NCI-H69 (cell line): ENCODE measurements around the gene CRY1.
"Not testable (repeated sequence)": the region's sequence is repeated elsewhere in the genome, so short reads cannot be mapped to it uniquely, and the experiment has no call there.

Experiments
- DNase-seq: peaks from one replicate; lab custom pipeline; 2025; lab: John Stamatoyannopoulos, UW

The CRY1 gene

DNA sequence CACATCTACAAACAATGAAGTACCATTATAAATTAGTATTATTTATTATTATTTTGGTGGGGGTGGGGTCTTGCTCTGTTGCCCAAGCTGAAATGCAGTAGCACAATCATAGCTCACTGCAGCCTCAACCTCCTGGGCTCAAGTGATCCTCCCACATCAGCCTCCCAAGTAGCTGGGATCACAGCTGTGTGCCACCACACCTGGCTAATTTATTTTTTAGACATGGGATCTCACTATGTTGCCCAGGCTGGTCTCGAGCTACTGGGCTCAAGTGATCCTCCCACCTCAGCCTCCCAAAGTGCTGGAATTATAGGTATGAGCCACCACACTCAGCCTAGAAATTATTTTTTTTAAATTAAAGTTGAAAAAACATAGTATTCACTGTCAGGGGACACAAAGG, 15.0 kb upstream of the CRY1 start:
- not testable (repeated sequence) for DNase-seq

DNA sequence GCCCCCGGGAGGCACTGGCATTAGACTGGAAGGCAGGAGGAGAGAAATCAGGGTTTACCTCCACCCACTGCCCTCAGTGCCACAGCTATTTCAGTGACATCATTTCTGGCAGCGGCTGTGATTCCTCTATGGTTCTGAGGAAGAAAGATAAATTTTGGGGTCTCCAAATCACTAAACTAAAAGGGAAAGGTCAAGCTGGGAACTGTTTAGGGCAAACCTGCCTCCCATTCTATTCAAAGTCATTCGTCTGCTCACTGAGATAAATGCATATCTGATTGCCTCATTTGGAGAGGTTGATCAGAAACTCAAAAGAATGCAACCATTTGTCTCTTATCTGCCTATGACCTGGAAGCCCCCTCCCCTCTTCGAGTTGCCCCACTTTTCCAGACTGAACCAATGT, 14.0 kb upstream of the CRY1 start:
- DNase-seq = no peak

- peak; percentile 11 for DNase-seq
Observed at GRCh38 chr12:107106241-107107025, 13.1 kb upstream of the CRY1 start.

- DNase-seq = no peak
Observed at GRCh38 chr12:107105410-107105703, 12.0 kb upstream of the CRY1 start.

- no peak for DNase-seq
Observed at GRCh38 chr12:107103516-107103915, 10.2 kb upstream of the CRY1 start.

GRCh38 chr12:107103097-107103496, 9.7 kb upstream of the CRY1 start:
- DNase-seq = no peak

GRCh38 chr12:107102294-107102693, 8.9 kb upstream of the CRY1 start:
- DNase-seq = no peak

- no peak for DNase-seq
Observed at GRCh38 chr12:107101651-107102050, 8.3 kb upstream of the CRY1 start.

DNA sequence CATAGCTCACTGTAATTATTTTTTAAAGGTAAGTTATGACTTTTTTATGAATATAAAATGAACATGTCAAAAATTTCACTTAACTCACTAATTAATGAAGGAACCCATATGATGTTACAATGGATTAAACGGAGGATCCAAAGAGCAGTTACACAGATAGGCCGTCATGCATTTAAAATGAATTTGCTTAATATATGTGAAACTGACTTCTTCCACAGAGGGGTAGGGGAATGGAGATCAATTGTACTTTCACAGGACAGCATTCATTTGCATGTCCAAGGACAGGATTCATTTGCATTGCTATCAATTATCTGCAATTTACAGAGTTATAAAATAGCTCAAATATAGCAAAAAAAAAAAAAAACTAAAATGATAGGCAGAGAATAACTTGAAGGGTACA, 6.6 kb upstream of the CRY1 start:
- DNase-seq = no peak

GRCh38 chr12:107096571-107096970, 3.2 kb upstream of the CRY1 start:
- no peak for DNase-seq

GRCh38 chr12:107094183-107094448, 767 bp upstream of the CRY1 start:
- no peak for DNase-seq

DNA sequence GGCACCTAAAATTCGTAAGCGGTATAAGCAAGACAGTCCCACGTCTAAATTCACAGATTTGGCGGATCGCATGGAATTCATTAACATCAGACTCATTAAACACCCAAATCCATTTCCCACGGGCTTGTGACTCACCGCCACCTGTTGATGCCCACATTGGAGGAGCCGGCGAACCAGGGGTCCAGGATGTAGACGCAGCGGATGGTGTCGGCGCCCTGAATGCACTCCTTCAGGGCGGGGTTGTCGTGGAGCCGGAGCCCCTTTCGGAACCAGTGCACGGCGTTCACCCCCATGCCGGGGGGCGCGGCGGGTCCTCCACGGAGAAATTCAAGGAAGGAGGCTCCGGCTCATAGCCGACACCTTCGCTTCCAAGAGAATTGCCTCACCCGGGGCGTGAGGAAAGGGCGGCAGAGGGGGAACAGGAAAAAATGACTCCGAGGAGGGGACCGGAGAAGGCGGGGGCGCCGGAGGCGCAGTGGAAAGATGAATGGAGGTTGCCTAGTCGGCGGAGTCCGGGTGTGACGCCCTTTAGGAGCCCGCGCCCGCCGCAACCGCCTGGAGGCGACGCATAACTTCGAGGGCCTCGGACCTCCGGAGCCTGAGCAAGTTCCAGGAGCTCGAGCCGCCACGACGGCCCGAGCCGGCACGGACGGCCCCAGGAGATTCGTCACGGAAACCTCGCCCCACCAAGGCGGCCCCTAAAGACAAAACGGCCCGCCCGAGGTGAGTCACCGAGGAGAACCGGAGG, 506 bp downstream of the CRY1 start:
- peak; percentile 87 for DNase-seq

- DNase-seq = peak; percentile 91
Observed at GRCh38 chr12:107091989-107092641, 1.2 kb downstream of the CRY1 start.

DNA sequence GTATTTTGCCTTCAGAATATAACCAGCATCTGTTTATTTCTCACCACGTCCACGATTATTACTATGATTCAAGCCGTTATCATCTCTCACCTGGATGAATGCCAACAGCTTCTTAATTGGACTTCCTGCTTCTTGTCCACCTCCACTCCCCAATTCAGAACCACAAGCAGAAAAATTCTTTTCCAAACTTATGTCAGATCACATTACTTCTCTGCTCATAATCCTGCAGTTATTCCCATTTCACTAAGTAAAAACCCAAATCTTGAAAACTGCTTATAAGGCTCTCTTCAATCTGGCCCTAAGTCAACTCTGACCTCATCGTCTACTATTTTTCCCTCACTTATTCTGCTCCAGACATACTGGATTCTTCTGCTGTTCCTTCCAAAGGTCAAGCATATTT, 2.0 kb downstream of the CRY1 start:
- peak; percentile 78 for DNase-seq

DNA sequence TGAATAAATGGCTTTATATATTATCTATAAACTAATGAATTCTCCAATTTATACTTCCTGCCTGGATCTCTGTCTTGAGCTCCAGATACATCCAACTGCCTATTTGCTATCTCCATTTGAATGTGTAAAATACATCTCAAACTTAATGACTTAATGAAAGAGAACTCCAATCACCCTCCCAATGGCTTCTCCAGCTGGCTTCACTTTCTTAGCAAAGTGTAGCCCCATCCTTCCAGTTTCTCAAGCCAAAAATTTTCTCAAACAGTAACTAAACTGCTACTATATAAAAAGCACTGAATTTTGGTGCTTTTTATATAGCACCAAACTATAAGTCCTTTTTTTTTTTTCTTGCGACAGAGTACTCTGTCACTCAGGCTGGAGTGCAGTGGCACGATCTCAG, 2.6 kb downstream of the CRY1 start:
- no peak for DNase-seq

- no peak for DNase-seq
Observed at GRCh38 chr12:107088912-107089311, 4.4 kb downstream of the CRY1 start.

GRCh38 chr12:107086314-107086713, 7.0 kb downstream of the CRY1 start:
- DNase-seq = no peak

DNA sequence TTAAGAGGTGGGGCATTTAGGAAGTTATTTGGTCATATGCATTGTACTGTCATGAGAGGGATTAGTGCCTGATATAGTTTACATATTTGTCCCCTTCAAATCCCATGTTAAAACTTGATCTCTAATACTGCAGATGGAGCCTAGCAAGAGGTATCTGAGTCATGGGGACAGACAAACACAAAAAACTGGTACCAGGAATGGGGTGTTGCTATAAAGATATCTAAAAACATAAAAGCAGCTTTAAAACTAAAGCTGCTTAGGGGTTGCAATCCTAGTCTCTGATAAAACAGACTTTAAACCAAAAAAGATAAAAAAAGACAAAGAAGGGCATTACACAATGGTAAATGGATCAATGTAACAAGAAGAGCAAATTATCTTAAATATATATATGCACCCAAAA, 11.6 kb downstream of the CRY1 start:
- no peak for DNase-seq

GRCh38 chr12:107080299-107080698, 13.1 kb downstream of the CRY1 start:
- no peak for DNase-seq

DNA sequence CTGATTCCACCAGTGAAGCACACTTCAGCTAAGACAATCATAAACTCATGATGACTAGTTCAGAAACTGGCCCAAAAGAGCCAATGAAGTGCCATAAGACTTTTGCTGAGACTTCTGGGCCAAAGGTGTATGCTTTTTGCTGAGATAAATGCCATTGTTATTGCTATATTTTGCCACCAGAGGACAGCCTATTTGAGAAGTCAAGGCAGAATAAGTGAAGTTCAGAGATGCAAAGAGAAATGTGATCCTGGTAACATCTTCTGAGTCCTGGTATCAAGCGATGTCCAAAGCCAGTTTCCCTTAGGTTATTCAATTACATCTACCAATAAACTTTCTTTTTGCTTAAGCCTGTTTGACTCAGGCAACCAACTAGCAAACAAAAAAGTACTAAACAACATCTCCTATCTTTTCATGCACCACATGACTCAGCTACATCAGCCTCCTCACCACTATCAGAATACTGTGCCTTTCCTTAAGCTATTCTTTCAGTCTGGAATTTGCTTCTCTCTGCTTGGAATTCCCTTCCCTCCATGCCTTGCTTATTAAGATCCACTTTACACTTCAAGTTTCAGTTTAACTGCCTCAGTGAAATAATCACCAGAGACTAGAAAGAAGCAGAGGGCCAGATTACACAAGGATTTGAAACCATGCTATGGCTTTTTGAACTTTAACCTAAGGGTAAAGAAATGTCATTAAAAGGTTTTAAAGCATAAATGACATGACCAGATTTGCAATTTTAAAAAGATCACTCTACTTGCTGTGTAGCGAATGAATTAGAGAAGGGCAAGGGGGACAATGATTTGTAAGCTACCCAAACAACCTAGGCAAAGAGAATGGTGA, 14.0 kb downstream of the CRY1 start:
- DNase-seq = peak; percentile 45

GRCh38 chr12:107073266-107073665, 20.1 kb downstream of the CRY1 start:
- DNase-seq = not testable (repeated sequence)

GRCh38 chr12:107066691-107067090, 26.7 kb downstream of the CRY1 start:
- no peak for DNase-seq

GRCh38 chr12:107064687-107065086, 28.7 kb downstream of the CRY1 start:
- no peak for DNase-seq
